ENCODE data around the gene AGTPBP1. TPM values are rescaled to one million over a fixed set of nuclear protein-coding genes. Genes with fewer than 3 reads are reported as not detected.

AGTPBP1 gene
- total RNA-seq, 6 experiments from 2014 or later, result 8.2 to 11.0 (median 9.5) TPM

GRCh38 chr9:85740787-85741094 lies 1.0 kb downstream of the AGTPBP1 start:
- Mint-ChIP-seq H3K4me3 (peak overlapping the region; percentile 89), H3K27me3 (ENCODE audit: insufficient read depth) (no peaks in the 10 kb centered on the region), H3K27ac (peak overlapping the region; percentile 67), H3K4me1 (ENCODE audit: low read depth) (peaks cover 24% of the 10 kb centered on the region), H3K9me3 (no peaks in the 10 kb centered on the region), H3K36me3 (ENCODE audit: low read depth) (no peaks in the 10 kb centered on the region)
- TF ChIP-seq CTCF (IDR thresholded peaks at IDR 0.05), result no peak
- DNase-seq, result no peak

- H3K27ac Mint-ChIP-seq, result no peak overlapping the region
- no peaks in the 10 kb centered on the region for H3K27me3 Mint-ChIP-seq (ENCODE audit: insufficient read depth)
- H3K4me1 Mint-ChIP-seq (ENCODE audit: low read depth), result peaks cover 22% of the 10 kb centered on the region
- no peak overlapping the region for H3K4me3 Mint-ChIP-seq
- TF ChIP-seq CTCF (IDR thresholded peaks at IDR 0.05), result no peak
- H3K9me3 Mint-ChIP-seq, result no peaks in the 10 kb centered on the region
- no peak for DNase-seq
- no peaks in the 10 kb centered on the region for H3K36me3 Mint-ChIP-seq (ENCODE audit: low read depth)
These were observed 3.2 kb downstream of the AGTPBP1 start for GRCh38 chr9:85738509-85738908.

- no peak overlapping the region for H3K4me3 Mint-ChIP-seq
- H3K4me1 Mint-ChIP-seq (ENCODE audit: low read depth), result peaks cover 14% of the 10 kb centered on the region
- H3K36me3 Mint-ChIP-seq (ENCODE audit: low read depth), result no peaks in the 10 kb centered on the region
- DNase-seq, result no peak
- no peaks in the 10 kb centered on the region for H3K27me3 Mint-ChIP-seq (ENCODE audit: insufficient read depth)
- no peak overlapping the region for H3K27ac Mint-ChIP-seq
- TF ChIP-seq CTCF (IDR thresholded peaks at IDR 0.05), result no peak
- no peaks in the 10 kb centered on the region for H3K9me3 Mint-ChIP-seq
These were observed 4.1 kb downstream of the AGTPBP1 start for GRCh38 chr9:85737671-85738070.

- H3K9me3 Mint-ChIP-seq, result no peaks in the 10 kb centered on the region
- no peak overlapping the region for H3K27ac Mint-ChIP-seq
- no peak for TF ChIP-seq CTCF (IDR thresholded peaks at IDR 0.05)
These were observed 10.7 kb downstream of the AGTPBP1 start for GRCh38 chr9:85730916-85731630.

GRCh38 chr9:85729882-85730281 lies 11.9 kb downstream of the AGTPBP1 start:
- H3K27ac Mint-ChIP-seq, result no peak overlapping the region
- H3K4me1 Mint-ChIP-seq (ENCODE audit: low read depth), result no peaks in the 10 kb centered on the region
- no peaks in the 10 kb centered on the region for H3K36me3 Mint-ChIP-seq (ENCODE audit: low read depth)
- DNase-seq, result no peak
- H3K9me3 Mint-ChIP-seq, result no peaks in the 10 kb centered on the region
- H3K27me3 Mint-ChIP-seq (ENCODE audit: insufficient read depth), result no peaks in the 10 kb centered on the region
- no peak overlapping the region for H3K4me3 Mint-ChIP-seq
- TF ChIP-seq CTCF (IDR thresholded peaks at IDR 0.05), result no peak

More at GRCh38 chr9:85730916-85731630, 10.7 kb downstream of the AGTPBP1 start:
- Mint-ChIP-seq H3K36me3 (ENCODE audit: low read depth) (no peaks in the 10 kb centered on the region), H3K4me1 (ENCODE audit: low read depth) (no peaks in the 10 kb centered on the region), H3K4me3 (no peak overlapping the region), H3K27me3 (ENCODE audit: insufficient read depth) (no peaks in the 10 kb centered on the region)
- no peak for DNase-seq

Measured in HFFc6 (cell line).